NCI-H1105 (cell line): ENCODE data around the gene IKZF1.

Source experiments
- DNase-seq: peaks from one replicate; lab custom pipeline; 2025; lab: John Stamatoyannopoulos, UW

IKZF1 gene

DNA sequence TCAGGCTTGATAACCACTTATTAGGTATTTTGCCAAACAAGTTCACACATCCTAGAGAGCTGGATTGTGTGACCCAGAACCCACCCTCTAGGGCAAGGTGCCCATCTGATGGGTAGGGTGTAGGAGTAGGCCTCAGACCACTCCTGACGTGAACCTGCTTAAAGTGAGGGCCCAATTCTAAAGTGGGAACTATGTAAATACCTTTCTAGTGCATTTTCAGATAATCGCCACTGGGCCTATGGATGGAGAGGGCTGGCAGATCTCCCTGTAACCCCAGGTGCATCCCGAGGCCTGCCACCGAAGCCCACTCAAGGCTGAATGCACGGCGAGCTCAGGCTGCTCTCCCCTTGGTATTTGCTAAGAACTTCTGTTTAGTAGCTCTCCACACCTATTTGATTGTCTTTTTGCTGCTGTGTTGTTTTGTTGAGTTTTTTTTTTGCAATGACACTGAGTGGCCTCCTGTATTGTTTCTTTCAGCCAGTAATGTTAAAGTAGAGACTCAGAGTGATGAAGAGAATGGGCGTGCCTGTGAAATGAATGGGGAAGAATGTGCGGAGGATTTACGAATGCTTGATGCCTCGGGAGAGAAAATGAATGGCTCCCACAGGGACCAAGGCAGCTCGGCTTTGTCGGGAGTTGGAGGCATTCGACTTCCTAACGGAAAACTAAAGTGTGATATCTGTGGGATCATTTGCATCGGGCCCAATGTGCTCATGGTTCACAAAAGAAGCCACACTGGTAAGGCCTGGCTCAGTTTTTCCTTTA lies 71.7 kb downstream of the IKZF1 start:
- DNase-seq: no peak

DNA sequence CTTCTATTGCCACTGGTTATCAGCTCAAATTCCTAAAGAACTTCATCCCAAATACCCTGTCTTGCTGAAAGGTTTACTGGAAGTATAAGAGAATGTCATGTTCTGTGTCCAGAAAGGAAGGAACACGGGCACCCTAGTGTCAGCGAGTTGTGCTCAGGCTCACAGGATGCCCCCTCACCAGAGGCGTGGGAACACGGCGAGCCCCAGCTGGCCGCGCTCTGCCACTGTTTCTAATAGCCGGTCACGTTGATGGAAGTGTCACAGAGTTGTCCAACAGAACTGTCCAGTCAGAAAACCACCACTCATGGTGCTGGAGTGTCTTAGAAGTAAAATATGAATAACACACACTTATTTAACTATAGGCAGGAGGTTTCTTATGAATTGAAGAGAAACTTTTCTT lies 72.8 kb downstream of the IKZF1 start:
- no peak for DNase-seq

DNA sequence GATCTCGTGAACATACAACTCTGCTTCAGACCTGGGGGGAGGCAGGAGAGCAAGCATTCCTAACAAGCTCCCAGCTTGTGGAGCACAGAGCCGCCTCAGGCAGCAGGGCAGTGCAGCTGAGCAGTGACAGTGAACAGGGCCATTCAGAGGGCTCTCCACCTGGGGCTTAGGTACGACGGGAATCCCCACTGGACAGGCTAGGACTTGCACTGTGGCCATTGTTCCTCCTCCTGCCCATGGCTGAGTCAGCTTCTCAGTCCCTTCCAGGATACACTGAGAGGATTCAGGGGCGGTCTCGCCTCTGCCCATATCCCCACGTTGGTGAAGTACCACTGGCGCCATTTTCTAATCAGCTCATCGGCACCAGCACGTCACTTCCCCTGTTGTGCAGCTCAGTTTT lies 74.6 kb downstream of the IKZF1 start:
- peak; percentile 96 for DNase-seq

DNA sequence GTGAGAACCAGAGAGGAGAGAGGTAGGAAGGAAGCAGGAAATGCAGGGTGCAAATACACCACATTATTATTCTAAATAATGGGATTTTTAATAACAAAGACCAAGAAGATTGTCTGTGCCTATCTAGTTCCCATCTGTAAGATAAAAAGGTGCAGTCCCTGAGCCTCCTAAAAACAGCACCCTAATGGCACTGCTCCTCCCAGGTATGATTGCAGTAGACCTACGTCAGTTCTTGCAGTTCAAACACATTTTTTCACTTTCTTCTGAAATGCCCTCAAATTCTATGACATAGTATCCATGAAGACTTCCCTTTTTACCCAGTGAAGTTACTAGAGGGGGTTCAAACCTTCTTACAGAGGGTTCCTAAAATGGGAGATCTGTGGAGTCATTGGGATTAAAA lies 75.0 kb downstream of the IKZF1 start:
- DNase-seq: no peak

DNA sequence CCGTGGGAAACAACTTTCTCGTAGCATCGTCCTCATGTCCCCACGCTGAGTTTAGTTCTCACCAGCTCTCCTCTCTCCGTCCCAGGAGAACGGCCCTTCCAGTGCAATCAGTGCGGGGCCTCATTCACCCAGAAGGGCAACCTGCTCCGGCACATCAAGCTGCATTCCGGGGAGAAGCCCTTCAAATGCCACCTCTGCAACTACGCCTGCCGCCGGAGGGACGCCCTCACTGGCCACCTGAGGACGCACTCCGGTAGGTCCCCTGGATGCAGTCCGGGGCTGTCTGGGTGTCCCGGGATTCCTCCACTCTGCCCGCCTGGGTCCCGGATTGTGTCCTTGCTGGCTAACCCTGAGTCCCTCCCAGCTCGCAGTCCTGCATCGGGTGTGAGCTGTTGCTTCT lies 77.9 kb downstream of the IKZF1 start:
- no peak for DNase-seq

DNA sequence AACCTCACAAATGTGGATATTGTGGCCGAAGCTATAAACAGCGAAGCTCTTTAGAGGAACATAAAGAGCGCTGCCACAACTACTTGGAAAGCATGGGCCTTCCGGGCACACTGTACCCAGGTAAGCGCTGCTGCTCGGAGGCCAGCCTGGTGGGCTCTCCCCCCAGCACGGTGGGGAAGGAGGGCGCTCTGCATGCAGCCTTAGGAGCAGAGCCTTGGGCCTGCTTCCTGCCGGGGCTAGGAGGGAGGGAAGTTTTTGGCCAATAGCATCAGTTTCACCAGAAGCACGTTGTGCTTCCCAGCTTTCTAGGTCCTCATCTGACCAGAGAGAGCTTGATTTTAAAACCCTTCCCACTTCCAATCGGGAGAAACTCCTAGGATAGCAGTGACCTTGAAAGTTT lies 82.8 kb downstream of the IKZF1 start:
- no peak for DNase-seq

DNA sequence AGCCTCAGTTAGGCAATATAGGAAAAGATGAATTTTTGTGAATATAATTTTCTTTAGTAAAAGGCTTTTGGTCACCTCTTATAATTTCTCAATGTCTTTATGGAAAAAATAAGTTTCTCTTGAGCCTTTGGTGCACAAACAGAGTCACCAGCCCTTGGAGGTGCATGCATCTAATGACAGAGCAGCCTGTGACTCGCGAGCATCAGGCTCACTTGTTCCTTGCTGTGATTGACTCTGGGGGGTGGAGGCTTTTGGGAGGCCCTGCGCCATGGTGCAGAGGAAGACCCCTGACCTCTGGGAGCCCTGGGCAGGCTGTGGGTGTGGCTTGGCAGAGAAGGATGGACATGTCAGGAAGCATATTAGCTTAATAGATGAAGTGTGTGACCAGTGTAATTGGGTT lies 85.4 kb downstream of the IKZF1 start:
- no peak for DNase-seq

DNA sequence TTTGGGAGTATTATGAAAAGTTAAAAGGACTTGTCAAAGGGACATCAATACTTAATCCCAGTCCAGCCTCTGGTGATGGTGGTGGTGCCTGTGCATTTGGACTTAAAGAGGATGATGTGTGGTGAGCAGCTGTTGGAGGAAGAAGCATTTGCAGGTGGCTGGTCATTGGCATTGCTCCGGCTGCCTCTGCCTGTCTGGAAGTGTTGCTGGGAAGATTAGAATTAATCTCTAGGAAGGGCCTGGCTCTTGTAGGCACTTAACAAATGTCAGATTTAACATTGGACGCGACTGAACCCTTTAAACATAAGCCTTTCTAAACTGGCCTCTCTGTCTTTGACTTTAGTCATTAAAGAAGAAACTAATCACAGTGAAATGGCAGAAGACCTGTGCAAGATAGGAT lies 86.9 kb downstream of the IKZF1 start:
- no peak for DNase-seq

DNA sequence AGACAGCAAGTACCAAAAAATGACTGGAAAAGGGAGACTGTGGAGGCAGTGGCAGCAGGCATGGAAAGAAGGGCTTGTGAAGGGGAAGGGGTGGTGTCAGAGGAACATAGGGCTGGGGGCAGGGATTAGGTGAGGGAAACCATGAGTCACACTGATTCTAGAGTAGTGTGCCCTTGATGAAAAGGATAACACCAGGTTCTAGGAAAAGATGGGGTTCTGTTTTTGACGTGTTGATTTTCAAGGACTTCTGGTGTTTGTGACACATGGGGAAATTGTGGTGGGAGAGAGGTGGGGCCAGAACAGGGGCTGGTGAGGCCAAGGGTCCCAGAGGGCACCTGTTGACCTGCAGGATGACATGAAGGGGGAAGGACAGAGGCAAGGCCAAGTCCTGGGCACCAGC lies 88.6 kb downstream of the IKZF1 start:
- DNase-seq: no peak

DNA sequence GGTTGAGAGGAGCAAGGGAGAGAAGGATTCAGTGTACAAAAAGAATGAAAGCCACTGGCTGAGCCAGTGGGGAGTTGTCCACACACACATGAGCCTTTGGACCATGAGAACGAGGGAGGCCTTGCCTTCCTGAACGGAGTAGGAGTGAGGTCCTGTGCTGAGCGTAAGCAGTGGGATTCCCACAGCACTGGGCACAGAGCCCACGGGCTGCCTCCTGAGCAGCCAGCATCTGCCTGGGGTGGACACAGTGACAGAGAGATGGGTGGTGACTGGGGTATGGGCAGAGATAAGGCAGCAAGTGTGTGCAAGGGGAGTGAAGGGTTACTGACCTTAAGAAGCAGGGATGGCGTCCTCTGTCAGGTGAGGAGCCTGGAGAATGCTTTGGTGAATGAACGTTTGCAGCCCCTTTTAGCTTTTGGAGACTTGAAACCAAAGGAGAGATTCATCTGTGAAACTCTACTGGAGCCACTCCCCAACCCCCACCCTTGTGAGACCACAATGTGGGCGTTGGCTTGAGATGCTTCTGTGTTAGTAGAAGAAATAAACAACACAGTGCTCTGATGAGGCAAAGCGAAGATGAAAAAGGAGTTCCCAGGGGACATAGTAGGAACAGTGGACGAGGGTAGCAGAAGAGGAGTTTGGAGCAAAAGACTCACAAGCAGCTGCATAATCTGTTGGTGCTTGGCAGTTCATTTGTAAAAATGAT lies 89.2 kb downstream of the IKZF1 start:
- no peak for DNase-seq

DNA sequence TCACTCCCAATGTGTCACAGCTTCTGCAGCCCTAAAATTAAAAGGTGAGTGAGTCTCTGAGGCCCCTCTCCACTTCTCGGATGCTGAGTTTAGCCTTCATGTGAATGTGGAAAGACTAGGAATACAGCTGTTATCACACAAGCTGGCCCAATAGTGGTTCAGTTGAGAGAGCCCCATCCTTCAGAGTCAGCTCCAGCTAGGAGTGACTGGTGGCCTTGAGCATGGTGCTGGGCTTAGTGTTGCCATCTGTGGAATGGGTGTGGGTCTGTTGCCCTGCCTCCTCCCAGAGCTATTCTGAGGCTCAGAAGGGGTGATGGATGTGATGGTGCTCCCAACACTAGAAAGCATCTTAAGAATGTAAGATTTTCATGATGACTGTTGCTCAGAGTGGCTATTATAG lies 89.8 kb downstream of the IKZF1 start:
- no peak for DNase-seq

DNA sequence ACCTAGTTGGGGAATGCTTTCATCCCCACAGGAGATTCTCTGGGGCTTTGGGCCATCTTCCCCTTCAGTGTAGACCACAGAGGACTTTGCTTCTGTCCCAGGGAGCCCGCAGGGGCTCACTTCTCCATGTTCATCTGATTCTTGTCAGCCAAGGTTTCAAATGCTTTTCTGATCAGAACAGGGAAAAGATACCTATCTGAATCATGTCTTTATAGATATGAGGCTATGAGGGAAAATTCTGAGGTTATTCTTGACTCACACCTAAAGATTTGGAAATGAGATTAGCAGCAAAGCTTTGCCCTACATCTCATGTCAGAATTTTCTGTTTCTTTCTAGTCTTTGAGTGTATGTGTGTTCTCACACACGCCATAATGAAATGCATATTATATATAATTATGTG lies 92.3 kb downstream of the IKZF1 start:
- no peak for DNase-seq

DNA sequence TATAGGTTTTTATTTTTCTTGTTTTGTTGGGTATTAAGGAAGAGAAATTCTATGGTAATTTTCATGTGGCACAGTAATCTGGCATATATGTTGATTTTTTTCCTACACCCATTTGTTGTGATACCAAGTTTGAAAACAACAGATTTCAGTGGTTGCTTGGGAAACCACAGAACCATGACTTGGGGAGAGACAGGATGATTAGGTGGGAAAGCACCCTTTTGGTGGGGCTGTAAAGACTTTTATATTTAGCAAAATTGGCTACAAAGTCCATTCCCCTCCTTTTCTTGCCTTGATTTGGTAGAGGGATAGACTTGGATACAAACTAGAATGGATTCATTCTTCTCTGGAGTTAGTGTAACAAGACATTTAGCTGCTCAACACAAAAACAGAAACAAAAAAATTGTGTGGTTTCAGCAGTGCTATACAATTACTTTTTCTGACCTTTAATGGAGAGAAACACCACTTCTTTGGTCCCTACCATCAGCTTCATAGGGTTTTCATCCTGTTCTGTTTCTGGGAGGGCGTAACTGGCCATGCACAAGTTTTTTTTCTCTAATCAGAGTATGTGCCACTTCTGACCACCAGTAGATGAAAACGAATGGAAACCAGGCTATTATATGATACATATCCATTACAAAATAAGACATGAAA lies 92.9 kb downstream of the IKZF1 start:
- no peak for DNase-seq

DNA sequence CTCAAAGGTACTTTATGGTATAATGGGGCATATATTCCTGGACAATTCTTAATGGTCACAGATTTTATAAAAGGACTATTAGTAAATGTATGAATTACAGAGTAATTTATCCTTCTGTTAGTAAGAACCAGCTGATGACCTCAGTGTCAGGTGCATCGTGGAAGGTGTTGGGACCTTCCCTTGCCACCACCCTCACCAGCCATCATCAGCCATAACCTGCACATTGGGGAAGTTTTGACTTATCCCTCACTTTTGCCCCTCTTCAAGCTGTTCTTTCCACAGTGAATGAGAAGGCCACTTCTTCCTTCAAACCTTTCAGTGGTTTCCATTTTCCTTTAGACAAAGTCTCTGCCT lies 93.4 kb downstream of the IKZF1 start:
- no peak for DNase-seq

DNA sequence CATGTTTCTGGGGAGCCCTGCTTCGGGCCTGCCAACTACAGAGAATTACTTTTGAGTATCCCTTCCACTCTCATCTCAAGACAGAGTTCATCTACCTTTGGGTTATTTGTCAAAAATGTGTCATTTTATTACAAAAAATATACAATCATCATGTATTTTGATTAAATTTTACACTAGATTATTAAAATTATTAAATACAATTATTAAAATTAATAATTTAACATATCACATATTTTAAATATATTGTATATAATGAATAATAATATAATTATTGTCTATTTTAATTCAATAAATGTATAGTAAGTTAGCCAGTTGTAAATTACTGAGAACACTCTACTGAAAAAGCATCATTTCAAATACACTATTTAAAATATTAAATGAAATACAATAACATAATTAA lies 94.7 kb downstream of the IKZF1 start:
- no peak for DNase-seq

DNA sequence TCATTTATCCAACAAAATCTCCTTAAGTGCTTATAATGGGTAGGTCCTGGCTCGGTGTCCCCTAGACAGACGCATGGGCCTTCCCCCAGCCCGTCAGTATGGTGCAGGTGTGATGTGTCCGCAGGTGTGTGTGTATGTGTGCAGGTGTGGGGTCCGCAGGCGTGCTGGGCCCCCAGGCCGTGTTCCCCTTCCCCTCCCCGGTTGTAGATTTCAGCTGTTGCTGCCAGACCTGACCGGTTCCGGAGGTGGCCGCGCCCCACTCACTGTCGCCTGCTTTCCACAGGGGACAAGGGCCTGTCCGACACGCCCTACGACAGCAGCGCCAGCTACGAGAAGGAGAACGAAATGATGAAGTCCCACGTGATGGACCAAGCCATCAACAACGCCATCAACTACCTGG lies 95.1 kb downstream of the IKZF1 start:
- no peak for DNase-seq

DNA sequence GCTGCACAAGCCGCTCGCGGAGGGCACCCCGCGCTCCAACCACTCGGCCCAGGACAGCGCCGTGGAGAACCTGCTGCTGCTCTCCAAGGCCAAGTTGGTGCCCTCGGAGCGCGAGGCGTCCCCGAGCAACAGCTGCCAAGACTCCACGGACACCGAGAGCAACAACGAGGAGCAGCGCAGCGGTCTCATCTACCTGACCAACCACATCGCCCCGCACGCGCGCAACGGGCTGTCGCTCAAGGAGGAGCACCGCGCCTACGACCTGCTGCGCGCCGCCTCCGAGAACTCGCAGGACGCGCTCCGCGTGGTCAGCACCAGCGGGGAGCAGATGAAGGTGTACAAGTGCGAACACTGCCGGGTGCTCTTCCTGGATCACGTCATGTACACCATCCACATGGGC lies 95.6 kb downstream of the IKZF1 start:
- no peak for DNase-seq

DNA sequence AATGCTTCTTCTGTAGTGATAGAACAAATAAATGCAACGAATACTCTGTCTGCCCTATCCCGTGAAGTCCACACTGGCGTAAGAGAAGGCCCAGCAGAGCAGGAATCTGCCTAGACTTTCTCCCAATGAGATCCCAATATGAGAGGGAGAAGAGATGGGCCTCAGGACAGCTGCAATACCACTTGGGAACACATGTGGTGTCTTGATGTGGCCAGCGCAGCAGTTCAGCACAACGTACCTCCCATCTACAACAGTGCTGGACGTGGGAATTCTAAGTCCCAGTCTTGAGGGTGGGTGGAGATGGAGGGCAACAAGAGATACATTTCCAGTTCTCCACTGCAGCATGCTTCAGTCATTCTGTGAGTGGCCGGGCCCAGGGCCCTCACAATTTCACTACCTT lies 99.9 kb downstream of the IKZF1 start:
- DNase-seq: no peak

DNA sequence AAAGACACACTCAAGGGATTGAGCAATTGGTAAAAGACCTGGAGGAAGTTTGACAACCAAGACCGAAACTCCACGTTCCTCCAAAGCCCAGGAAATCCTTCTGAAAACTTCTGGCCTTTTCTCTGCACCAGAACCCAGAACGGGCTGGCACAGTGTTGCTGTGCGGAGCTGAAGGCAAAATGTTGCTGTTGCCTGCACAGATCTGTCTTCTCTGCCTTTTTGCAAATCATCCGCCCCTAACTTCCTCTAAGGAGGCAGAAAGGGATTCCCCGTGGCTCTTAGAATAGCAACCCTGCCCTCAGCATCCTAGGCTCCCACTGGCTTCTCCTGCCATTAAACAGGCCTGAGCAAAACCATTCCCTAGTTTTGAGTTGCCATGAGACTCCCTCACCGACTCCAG lies 100.7 kb downstream of the IKZF1 start:
- DNase-seq: no peak

DNA sequence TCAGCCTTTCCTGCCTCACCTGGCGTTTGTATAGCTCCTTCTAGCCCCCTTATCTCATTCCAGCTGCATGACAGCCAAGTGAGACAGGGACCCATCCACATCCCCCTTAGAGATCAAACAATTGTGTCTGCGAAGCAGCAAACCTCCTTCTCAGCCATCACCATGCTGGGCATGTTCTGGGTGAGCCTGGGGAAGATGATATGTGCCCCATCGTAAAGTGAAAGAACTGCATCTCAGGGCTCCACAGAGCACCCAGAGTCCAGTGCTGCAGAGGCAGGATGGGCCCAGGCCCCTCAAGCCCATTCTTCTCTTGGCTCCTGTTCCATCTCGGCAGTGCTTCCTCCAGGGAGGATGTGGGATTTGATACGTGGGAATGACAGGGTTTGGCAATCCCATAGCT lies 102.4 kb downstream of the IKZF1 start:
- DNase-seq: no peak

DNA sequence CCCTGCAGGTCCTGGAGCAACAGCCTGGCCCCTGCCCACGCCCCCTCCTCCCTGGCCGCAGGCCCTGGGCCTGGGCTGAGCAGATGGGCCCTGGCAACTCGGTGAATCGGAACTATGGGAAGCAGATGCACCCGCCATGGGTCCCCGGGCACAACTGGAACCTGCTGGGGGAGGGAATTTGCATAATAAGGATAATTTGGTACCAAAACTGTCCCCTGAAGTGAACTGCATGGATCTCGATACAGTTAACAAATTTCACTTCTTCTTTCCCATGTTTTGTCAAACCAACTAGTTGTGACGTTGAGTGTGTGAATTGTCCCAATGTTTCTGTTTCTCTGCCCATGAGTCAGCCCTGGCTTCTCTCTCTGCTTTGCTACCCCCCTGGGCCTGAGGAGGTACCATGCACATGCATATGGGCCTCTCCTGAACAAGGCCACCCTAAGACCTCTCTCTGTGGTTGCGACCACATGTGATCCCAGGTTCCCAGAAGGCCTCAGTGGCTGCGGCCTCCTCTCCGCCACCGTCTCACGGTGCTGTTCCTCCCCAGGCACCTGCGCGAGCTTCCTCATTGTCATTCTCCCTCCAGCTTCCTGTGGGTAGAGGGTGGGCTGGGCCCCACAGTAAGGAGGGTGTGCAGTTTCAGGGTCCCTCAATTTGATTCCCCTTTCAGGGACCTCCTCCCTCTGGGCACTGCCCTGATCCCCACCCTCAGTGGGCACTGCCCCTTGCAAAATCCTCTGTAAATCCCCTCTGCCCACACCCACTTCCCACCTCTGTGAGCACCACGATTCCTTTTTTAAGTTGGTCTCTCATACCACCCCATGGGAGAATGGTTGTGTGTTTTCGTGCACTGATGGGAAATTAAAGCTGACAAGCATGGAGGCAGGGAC lies 105.6 kb downstream of the IKZF1 start:
- DNase-seq: no peak

DNA sequence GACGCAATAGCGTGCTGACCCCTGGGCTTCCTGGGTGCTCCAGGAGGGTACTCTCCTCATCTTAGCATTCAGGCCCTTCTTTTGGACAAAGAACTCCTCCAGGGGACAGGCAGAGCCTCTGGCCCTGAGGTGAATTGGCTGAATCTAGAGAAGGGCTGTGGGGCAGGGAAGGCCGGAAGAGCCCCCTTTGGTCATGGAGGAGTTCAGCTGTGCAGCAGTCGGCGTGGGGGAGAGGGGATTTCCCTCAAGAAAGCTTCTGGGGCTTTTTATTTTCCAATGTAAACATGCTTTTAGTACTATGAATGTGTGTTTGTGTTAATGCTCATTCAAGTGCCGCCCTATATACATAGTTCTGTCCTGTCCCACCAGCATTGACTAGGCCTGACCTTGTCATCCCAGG lies 106.8 kb downstream of the IKZF1 start:
- no peak for DNase-seq

DNA sequence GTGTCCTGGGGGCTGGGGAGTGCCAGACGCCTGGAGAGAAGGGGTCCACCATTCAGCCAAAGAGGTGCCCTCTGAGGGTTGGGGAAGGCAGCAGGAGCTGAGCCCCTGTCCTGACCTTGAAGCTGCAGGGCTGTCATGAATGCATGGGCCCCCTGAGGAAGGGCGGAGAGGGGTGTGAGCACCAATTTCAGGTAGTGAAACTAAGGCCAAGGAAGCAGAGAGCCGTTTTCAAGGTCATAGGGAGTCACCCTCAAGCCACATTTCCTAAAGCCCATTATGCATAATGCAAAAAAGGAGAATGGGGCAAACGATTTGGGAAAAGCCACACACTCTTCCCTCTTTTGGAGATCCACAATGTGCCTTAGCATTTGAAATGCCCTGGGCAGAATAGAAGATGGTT lies 108.5 kb downstream of the IKZF1 start:
- no peak for DNase-seq
